BE2C (cell line): ENCODE results near the gene BMP4. TPM values are rescaled to one million over a fixed set of nuclear protein-coding genes. Genes with fewer than 3 reads are reported as not detected.

Experiments
- DNase-seq: peaks from one replicate; pipeline ENCODE4 v3.0.0-alpha.2; 2020
- H3K27me3 ChIP-seq: fragments of 250-450 bp; sonication (Bioruptor Pico); 2 replicates; pipeline ENCODE4 v1.5.1; 2020; ENCODE audit warnings: mild to moderate bottlenecking
- H3K36me3 ChIP-seq: fragments of 250-450 bp; sonication (Bioruptor Pico); 2 replicates; pipeline ENCODE4 v1.5.1; 2020; ENCODE audit warnings: mild to moderate bottlenecking
- H3K4me1 ChIP-seq: fragments of 250-450 bp; sonication (Bioruptor Pico); 2 replicates; pipeline ENCODE4 v1.5.1; 2020
- H3K4me3 ChIP-seq: 2 replicates; pipeline ENCODE4 v1.5.1; 2011; ENCODE audit warnings: low read depth, low read length
- H3K9me3 ChIP-seq: fragments of 250-450 bp; sonication (Bioruptor Pico); 2 replicates; pipeline ENCODE4 v1.5.1; 2020
- polyA plus RNA-seq: library from polyadenylated mRNA; unstranded; fragments of >200 nt; gene quantifications from one replicate; pipeline ENCODE4 v1.2.1, GENCODE V29; 2012; ENCODE audit warnings: low read depth, missing spikeins; ENCODE audit not compliant: insufficient read length, insufficient read depth
- TF ChIP-seq, protein P1 (sequence below): IDR thresholded peaks from 2 replicates; pipeline ENCODE4 v1.5.1; 2012; ENCODE audit warnings: mild to moderate bottlenecking, low read depth, low read length

BMP4 gene
- polyA plus RNA-seq, result 0.51 TPM

DNA sequence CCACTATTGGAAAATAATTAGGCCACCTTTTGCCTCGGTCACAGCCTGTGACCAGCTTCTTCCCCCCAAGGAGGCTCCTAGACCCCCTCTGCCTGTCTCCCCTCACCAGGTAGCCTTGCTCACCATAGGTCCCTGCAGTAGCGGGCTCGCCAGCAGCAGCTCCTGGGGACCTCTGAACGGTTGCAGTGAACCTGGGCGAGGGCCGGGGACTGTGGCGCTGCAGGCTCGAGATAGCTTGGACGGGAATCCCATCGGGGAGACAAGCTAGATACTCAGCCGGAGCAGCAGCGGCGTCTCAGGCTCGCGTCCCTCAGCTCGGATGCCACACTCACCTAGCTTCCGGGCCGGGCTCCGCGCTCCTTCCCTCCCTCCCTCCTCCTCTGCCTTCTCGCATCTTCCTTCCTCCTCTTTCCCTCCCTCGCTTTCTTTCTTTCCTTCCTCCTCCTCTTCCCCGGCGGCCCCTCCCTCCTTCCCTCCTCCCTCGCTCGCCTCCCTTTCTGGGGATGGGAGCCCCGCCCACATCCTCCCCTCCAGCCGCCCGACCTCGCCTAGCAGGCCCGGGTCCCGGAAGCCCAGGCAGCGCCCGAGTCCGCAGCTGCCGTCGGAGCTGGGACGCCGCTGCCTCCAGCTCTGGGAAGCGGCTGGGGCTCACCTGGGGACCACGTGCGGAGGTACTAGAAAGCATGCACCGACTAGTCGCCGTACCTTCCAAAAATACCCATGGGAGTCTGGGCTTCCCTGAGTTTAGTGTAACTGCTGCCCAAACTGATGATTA, at the start of gene BMP4:
Gene BMP4 (minus strand): TSS at position 399 of the 775 bp plus-strand sequence. CDS start 4,603 bp downstream, outside the sequence.
- peaks cover 94% of the 10 kb centered on the region for H3K27me3 ChIP-seq

DNA sequence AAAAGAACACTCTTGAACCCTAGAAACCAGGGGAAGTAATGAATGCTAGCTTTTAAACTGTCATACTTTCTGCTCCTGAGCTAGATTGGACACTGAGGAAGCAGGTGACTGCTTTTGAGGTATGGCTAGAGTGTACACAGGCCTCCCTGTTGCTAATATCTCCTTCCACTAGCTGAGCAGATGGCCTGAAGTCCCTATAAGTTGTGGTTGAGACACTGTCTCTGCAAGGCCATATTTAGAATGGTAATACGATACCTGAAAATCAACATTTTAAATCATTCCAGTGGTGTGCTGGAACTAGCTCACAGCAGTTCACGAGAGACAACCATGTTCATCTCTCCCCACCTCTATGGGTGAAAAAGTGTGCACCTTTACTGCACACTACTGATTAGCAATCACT, 46.4 kb upstream of the BMP4 start:
- Histone ChIP-seq H3K36me3 (no peaks in the 10 kb centered on the region), H3K27me3 (no peaks in the 10 kb centered on the region), H3K4me1 (no peaks in the 10 kb centered on the region), H3K9me3 (no peaks in the 10 kb centered on the region), H3K4me3 (no peak overlapping the region)
- TF ChIP-seq, protein P1, sequence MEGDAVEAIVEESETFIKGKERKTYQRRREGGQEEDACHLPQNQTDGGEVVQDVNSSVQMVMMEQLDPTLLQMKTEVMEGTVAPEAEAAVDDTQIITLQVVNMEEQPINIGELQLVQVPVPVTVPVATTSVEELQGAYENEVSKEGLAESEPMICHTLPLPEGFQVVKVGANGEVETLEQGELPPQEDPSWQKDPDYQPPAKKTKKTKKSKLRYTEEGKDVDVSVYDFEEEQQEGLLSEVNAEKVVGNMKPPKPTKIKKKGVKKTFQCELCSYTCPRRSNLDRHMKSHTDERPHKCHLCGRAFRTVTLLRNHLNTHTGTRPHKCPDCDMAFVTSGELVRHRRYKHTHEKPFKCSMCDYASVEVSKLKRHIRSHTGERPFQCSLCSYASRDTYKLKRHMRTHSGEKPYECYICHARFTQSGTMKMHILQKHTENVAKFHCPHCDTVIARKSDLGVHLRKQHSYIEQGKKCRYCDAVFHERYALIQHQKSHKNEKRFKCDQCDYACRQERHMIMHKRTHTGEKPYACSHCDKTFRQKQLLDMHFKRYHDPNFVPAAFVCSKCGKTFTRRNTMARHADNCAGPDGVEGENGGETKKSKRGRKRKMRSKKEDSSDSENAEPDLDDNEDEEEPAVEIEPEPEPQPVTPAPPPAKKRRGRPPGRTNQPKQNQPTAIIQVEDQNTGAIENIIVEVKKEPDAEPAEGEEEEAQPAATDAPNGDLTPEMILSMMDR, result no peak
- no peak for DNase-seq

More for the DNA sequence above, at the start of gene BMP4:
- TF ChIP-seq, protein P1, result no peak
- Histone ChIP-seq H3K4me1 (no peaks in the 10 kb centered on the region), H3K9me3 (peaks cover 3% of the 10 kb centered on the region; the same call in 1 of the 2 replicates), H3K36me3 (no peaks in the 10 kb centered on the region), H3K4me3 (peak within 1 kb of the TSS; percentile 27)
- peak; percentile 35 for DNase-seq

DNA sequence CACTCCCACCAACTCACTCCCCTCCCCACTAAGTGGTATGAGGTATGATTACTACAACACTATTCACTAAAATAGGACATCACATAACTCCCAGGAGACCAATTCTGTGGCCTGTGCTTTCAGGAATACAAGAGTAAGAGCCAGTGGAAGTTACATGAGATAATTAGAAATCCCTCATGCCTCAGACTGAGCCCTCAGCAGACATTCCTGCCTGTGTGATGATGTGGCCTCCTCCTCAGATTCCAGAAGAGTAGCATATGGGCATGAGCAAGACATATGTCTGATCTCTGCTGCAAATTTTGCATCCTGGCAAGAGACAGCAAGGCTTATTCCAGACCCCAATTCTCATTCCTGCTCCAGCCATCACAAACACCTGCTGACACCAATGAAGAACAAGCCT, 46.0 kb upstream of the BMP4 start:
- Histone ChIP-seq H3K27me3 (no peaks in the 10 kb centered on the region), H3K9me3 (no peaks in the 10 kb centered on the region), H3K4me1 (no peaks in the 10 kb centered on the region), H3K36me3 (no peaks in the 10 kb centered on the region), H3K4me3 (no peak overlapping the region)
- TF ChIP-seq, protein P1, result no peak
- no peak for DNase-seq

DNA sequence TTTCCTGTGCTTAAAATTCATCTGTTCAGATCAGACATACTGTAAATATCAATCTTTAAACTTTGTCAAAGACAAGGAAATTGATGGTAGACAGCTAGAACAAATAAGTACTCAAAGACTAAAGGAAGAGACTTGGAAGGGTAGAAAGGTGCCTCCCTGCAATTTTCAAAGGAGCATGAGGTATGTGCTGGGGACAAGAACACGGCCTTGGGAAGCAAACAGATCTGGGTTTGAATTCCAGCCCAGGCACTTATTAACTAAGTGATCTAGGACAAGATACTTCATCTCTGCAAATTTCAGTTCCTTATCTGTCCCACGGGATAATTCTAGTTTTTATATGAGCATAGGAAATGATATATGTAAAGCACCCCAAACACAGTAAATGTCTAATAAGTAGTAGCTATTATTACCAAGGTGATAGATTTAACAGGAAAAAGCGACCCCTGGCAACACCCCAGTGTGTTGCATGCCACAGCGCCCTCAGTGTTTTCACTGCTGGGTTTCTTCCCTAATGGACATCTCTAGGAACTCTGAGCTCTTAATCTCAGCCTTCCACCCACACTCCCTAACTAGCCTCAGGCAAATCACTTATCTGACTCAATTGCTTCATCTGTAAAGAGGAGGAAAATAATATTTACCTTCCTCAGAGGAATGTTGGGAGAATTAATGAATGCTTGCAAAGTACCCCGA, 44.7 kb upstream of the BMP4 start:
- TF ChIP-seq, protein P1, result peak; percentile 25
- no peaks in the 10 kb centered on the region for H3K27me3 ChIP-seq
- H3K36me3 ChIP-seq, result no peaks in the 10 kb centered on the region
- H3K4me1 ChIP-seq, result no peaks in the 10 kb centered on the region
- no peak for DNase-seq
- H3K9me3 ChIP-seq, result no peaks in the 10 kb centered on the region
- H3K4me3 ChIP-seq, result no peak overlapping the region

DNA sequence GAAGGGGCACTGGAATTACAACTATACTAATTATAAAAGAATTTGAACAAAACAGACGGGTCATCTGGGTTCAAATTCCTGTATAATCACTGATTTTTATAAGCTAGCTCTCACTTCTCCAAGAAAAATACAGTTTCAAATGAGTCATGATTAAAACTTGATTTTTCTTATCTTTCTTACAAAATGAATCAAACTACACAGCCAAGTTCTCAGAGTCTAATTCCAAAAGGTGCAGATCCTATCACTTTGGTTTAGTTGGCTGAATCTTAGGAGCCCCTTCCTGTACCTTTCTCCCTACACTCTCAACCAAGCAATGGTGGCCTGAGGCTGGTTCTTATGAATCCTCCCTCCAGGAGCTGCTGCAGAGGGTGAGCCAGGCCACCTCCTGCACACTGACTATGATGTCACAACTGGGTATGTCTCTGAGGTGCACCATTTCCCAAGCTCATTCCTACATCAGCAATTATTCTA, 43.8 kb upstream of the BMP4 start:
- no peaks in the 10 kb centered on the region for H3K27me3 ChIP-seq
- no peaks in the 10 kb centered on the region for H3K9me3 ChIP-seq
- no peaks in the 10 kb centered on the region for H3K4me1 ChIP-seq
- TF ChIP-seq, protein P1, result no peak
- no peaks in the 10 kb centered on the region for H3K36me3 ChIP-seq
- no peak overlapping the region for H3K4me3 ChIP-seq
- no peak for DNase-seq
